Upper lobe of left lung (tissue), 6 donors: ENCODE data around the gene CRB1. TPM values are rescaled to one million over a fixed set of nuclear protein-coding genes. Genes with fewer than 3 reads are reported as not detected.

Experiments
- ATAC-seq, 2 donors: fragments of 200-7000 bp; cut with Tn5 transposase; one replicate each; pipeline ENCODE4 v1.9.1; 2022; ENCODE audit warnings: mild to moderate bottlenecking in 2 of 2, moderate library complexity in 2 of 2; ENCODE audit not compliant: low FRiP score in 2 of 2
- DNase-seq, 2 donors: peaks; one replicate each; pipeline ENCODE4 v3.0.0-alpha.2; 2019 to 2020
- H3K27ac ChIP-seq, 4 donors: fragments of 200-600 bp; sonication (generic); one replicate each; pipeline ENCODE4 v1.5.1; 2016 to 2019
- H3K27me3 ChIP-seq, 4 donors: fragments of 200-600 bp; sonication (generic); one replicate each; pipeline ENCODE4 v1.5.1; 2017 to 2019
- H3K36me3 ChIP-seq, 4 donors: fragments of 200-600 bp; sonication (generic); one replicate each; pipeline ENCODE4 v1.5.1; 2016 to 2019
- H3K4me1 ChIP-seq, 4 donors: fragments of 200-600 bp; sonication (generic); one replicate each; pipeline ENCODE4 v1.5.1; 2018 to 2019
- H3K4me3 ChIP-seq, 4 donors: fragments of 200-600 bp; sonication (generic); one replicate each; pipeline ENCODE4 v1.5.1; 2017 to 2019; ENCODE audit warnings: mild to moderate bottlenecking in 2 of 4, moderate library complexity in 1 of 4
- H3K9me3 ChIP-seq, 4 donors: fragments of 200-600 bp; sonication (generic); one replicate each; pipeline ENCODE4 v1.5.1; 2018 to 2019
- EP300 ChIP-seq, 4 donors: sonication (generic); formaldehyde crosslinking; IDR thresholded peaks; one replicate each; pipeline ENCODE4 v1.5.1; 2017; ENCODE audit warnings: antibody characterized with exemption in 4 of 4, control low read depth in 2 of 4
- POLR2A ChIP-seq, 4 donors: fragments of 450-650 bp; IDR thresholded peaks; one replicate each; pipeline ENCODE4 v1.5.1; 2016 to 2017; ENCODE audit warnings: antibody characterized with exemption in 4 of 4, mild to moderate bottlenecking in 2 of 4
- POLR2AphosphoS5 ChIP-seq, 2 donors: sonication (generic); formaldehyde crosslinking; IDR thresholded peaks; one replicate each; pipeline ENCODE4 v1.5.1; 2017; ENCODE audit warnings: antibody characterized with exemption in 2 of 2
- WGBS, 2 donors: methylation state at CpG; one replicate each; pipeline ENCODE4 v1.1.5; 2017 to 2018; 5-methylcytosine and 5-hydroxymethylcytosine counted together
- total RNA-seq, 6 donors: library from RNA; depleted of rRNA in 4 of 6; stranded (reverse); fragments of >200 nt in 4 of 6; gene quantifications; one replicate each; pipeline versions ENCODE4 v1.1.0 to v1.2.1, GENCODE V29; 2016 to 2021
- TF ChIP-seq, protein P1 (sequence below), 6 experiments: fragments of 450-650 bp in 4 of 6; fragments of 200-600 bp in 2 of 6; sonication (generic) in 2 of 6; IDR thresholded peaks; one replicate each; pipeline ENCODE4 v1.5.1; 2016 to 2019; ENCODE audit warnings: antibody characterized with exemption in 6 of 6
- donor health status: DM: no; HTN: no; CAD: no; lungs with moderate emphysema.
- donor health status: DM: no; HTN: yes; CAD: no; lungs with severe emphysema.

The CRB1 gene
- total RNA-seq, 6 donors from 2014 or later, result 0.11 to 0.98 (median 0.15) TPM; not detected in 1

DNA sequence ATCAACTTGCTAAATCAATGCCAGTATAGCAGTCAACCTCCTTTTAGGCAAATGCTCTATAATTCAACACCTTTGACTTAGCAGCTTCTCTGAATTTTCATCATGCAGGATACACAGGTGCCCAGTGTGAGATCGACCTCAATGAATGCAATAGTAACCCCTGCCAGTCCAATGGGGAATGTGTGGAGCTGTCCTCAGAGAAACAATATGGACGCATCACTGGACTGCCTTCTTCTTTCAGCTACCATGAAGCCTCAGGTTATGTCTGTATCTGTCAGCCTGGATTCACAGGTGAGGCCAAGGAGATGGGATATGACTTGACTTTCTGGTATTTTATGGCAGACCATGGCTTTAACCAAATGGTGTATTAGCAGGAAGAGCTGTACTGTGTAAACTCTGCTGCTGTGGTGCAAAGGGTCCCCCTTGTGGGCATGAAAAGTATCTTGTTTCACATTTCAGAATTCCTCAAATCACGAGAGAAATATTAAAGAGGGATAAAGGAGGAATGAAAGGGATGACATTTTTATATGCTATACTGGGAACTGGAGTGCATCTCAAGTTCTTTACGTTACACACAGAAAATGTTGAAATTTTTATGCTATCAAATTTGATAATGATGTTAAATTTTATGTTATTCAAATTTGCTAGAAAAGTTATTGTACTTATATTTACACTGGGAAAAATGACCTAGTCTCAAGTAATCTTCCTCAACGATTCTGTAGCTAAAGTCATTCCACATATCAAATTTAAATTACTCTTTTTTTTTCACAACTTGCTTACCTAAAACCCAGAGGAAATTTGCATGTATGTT is 88.9 kb downstream of the CRB1 start:
- 60 to 62% methylated on average over 5 of the region's 5 CpGs for WGBS, 2 donors
- Histone ChIP-seq H3K27me3 (no peaks in the 10 kb centered on the region), H3K9me3 (no peaks in the 10 kb centered on the region), H3K36me3 (no peaks in the 10 kb centered on the region), H3K27ac (no peak overlapping the region), H3K4me1 (no peaks in the 10 kb centered on the region), H3K4me3 (no peak overlapping the region)
- no peak for TF ChIP-seq POLR2AphosphoS5 (IDR thresholded peaks at IDR 0.05)
- TF ChIP-seq, protein P1, sequence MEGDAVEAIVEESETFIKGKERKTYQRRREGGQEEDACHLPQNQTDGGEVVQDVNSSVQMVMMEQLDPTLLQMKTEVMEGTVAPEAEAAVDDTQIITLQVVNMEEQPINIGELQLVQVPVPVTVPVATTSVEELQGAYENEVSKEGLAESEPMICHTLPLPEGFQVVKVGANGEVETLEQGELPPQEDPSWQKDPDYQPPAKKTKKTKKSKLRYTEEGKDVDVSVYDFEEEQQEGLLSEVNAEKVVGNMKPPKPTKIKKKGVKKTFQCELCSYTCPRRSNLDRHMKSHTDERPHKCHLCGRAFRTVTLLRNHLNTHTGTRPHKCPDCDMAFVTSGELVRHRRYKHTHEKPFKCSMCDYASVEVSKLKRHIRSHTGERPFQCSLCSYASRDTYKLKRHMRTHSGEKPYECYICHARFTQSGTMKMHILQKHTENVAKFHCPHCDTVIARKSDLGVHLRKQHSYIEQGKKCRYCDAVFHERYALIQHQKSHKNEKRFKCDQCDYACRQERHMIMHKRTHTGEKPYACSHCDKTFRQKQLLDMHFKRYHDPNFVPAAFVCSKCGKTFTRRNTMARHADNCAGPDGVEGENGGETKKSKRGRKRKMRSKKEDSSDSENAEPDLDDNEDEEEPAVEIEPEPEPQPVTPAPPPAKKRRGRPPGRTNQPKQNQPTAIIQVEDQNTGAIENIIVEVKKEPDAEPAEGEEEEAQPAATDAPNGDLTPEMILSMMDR (IDR thresholded peaks at IDR 0.05), result peak in 5 of 6 experiments; percentile 20 to 65 (median 55)
- ATAC-seq (peak in 1 of 2 donors; percentile 64), DNase-seq (no peak)

DNA sequence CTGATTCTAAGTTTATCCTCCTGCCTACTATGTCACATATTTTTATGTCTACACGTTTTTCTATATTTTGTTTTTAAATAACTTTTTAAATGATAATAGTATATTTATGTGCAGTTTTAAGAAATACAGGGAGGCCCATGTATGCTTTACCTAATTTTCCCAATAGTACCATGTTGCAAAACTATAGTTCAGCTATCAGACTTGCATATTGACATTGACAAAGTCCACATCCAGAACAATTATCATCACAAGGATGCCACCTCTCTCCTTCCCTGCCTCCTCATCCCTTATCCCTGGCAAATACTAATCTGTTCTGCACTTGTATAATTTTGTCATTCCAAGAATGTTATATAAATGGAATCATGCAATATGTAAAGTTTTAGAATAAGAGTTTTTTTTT is 90.9 kb downstream of the CRB1 start:
- H3K27me3 ChIP-seq, result no peaks in the 10 kb centered on the region
- 52 to 68% methylated on average over 1 of the region's 1 CpG for WGBS, 2 donors
- no peak for TF ChIP-seq POLR2AphosphoS5 (IDR thresholded peaks at IDR 0.05)
- TF ChIP-seq EP300 (IDR thresholded peaks at IDR 0.05), result no peak
- no peak for TF ChIP-seq POLR2A (IDR thresholded peaks at IDR 0.05)
- TF ChIP-seq, protein P1 (IDR thresholded peaks at IDR 0.05), result no peak
- no peaks in the 10 kb centered on the region for H3K36me3 ChIP-seq
- no peak for ATAC-seq
- no peak overlapping the region for H3K4me3 ChIP-seq
- DNase-seq, result no peak
- H3K27ac ChIP-seq, result no peak overlapping the region
- H3K9me3 ChIP-seq, result no peaks in the 10 kb centered on the region
- no peaks in the 10 kb centered on the region for H3K4me1 ChIP-seq

DNA sequence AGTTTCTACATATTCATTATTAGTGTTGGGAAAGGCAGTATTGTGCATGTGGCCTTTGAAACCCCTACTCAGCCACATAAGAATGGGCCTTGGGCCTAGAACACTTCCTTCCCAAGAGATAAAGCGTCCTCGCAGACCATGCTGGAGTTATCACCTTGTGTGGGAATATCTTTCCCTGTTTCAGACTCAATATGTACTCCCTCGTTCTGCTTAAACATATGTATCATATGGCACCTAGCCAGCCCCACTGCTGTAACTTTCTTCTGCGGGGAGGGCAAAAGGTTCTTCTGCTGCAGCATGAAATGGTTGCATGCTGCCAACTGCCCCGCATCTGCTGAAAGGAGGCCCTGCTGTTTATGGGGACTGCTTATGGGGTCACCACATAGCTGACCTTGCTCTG is 92.0 kb downstream of the CRB1 start:
- H3K27me3 ChIP-seq, result no peaks in the 10 kb centered on the region
- H3K36me3 ChIP-seq, result no peaks in the 10 kb centered on the region
- no peak overlapping the region for H3K4me3 ChIP-seq
- TF ChIP-seq, protein P1 (IDR thresholded peaks at IDR 0.05), result no peak
- no peak for TF ChIP-seq POLR2AphosphoS5 (IDR thresholded peaks at IDR 0.05)
- TF ChIP-seq EP300 (IDR thresholded peaks at IDR 0.05), result no peak
- TF ChIP-seq POLR2A (IDR thresholded peaks at IDR 0.05), result no peak
- H3K27ac ChIP-seq, result no peak overlapping the region
- DNase-seq (no peak), ATAC-seq (no peak)
- H3K4me1 ChIP-seq, result no peaks in the 10 kb centered on the region
- no peaks in the 10 kb centered on the region for H3K9me3 ChIP-seq
- WGBS, 2 donors, result 67 to 78% methylated on average over 3 to 5 of the region's 5 CpGs

DNA sequence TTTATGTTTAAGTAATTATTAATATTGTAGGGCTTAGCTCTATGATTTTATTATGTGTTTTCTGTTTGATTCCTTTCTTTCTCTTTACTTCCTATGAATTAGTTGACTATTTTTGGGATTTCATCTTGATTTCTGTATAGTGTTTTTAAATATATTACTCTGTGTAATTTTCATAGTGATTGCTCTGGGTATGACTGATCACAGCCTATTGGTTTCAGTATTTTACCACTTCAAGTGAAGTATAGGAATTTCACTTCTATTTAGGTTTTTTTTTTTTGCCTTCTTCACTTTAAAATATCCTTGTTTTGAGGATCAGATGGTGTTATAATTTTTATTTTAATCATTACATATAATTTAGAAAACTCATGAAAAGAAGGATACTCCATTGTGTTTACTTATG is 94.8 kb downstream of the CRB1 start:
- H3K27me3 ChIP-seq, result no peaks in the 10 kb centered on the region
- no peak overlapping the region for H3K4me3 ChIP-seq
- ATAC-seq (no peak), DNase-seq (no peak)
- H3K36me3 ChIP-seq, result no peaks in the 10 kb centered on the region
- no peaks in the 10 kb centered on the region for H3K4me1 ChIP-seq
- no peak overlapping the region for H3K27ac ChIP-seq
- TF ChIP-seq POLR2A (IDR thresholded peaks at IDR 0.05), result no peak
- no peak for TF ChIP-seq POLR2AphosphoS5 (IDR thresholded peaks at IDR 0.05)
- TF ChIP-seq, protein P1 (IDR thresholded peaks at IDR 0.05), result no peak
- no peaks in the 10 kb centered on the region for H3K9me3 ChIP-seq

DNA sequence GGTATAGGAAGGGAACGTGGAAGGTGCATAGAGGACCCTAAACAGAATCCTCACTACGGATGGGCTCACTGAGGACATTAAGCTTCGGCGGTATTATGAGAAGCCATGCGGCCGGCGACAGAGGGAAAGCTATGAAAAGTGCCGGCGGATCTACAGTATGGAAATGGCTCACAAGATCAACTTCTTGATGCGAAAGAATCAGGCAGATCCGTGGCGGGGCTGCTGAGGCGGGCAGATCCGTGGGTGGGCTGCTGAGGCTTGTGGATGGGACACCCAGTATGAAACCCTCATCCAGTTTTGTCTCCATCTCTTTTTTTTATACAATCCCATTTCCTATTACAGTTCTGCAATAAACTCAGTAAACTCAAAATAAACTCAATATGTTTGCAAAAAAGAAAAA is 95.8 kb downstream of the CRB1 start:
- TF ChIP-seq POLR2AphosphoS5 (IDR thresholded peaks at IDR 0.05) (no peak), EP300 (IDR thresholded peaks at IDR 0.05) (no peak), POLR2A (IDR thresholded peaks at IDR 0.05) (no peak)
- TF ChIP-seq, protein P1 (IDR thresholded peaks at IDR 0.05), result no peak
- 94 to 96% methylated on average over 14 of the region's 14 CpGs for WGBS, 2 donors
- no peak overlapping the region for H3K27ac ChIP-seq
- no peaks in the 10 kb centered on the region for H3K4me1 ChIP-seq
- H3K4me3 ChIP-seq, result no peak overlapping the region
- ATAC-seq (no peak), DNase-seq (peak in 1 of 2 donors; percentile 49)
- no peaks in the 10 kb centered on the region for H3K9me3 ChIP-seq
- H3K36me3 ChIP-seq, result no peaks in the 10 kb centered on the region
- no peaks in the 10 kb centered on the region for H3K27me3 ChIP-seq
